ENCODE results near the gene MMP12.

The MMP12 gene

GRCh38 chr11:102891736-102892135 lies 17.0 kb upstream of the MMP12 start:
- H3K9me3 ChIP-seq (ENCODE audit: control insufficient read depth, insufficient read depth, low read length) = no peaks in the 10 kb centered on the region
- no peaks in the 10 kb centered on the region for H3F3A ChIP-seq (ENCODE audit: control insufficient read depth, insufficient read depth)
- no peak for TF ChIP-seq EZH2phosphoT487 (IDR thresholded peaks at IDR 0.05; ENCODE audit: borderline replicate concordance, low read length)
- TF ChIP-seq, protein P1, sequence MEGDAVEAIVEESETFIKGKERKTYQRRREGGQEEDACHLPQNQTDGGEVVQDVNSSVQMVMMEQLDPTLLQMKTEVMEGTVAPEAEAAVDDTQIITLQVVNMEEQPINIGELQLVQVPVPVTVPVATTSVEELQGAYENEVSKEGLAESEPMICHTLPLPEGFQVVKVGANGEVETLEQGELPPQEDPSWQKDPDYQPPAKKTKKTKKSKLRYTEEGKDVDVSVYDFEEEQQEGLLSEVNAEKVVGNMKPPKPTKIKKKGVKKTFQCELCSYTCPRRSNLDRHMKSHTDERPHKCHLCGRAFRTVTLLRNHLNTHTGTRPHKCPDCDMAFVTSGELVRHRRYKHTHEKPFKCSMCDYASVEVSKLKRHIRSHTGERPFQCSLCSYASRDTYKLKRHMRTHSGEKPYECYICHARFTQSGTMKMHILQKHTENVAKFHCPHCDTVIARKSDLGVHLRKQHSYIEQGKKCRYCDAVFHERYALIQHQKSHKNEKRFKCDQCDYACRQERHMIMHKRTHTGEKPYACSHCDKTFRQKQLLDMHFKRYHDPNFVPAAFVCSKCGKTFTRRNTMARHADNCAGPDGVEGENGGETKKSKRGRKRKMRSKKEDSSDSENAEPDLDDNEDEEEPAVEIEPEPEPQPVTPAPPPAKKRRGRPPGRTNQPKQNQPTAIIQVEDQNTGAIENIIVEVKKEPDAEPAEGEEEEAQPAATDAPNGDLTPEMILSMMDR (IDR thresholded peaks at IDR 0.05; ENCODE audit: low read depth, low read length, poor library complexity, severe bottlenecking) = no peak
- H3K36me3 ChIP-seq (ENCODE audit: control insufficient read depth, low read length) = no peaks in the 10 kb centered on the region
- no peak overlapping the region for H3K4me2 ChIP-seq (ENCODE audit: low read length)
- no peaks in the 10 kb centered on the region for H3K27me3 ChIP-seq (ENCODE audit: control insufficient read depth, low read length)
- H3K9me2 ChIP-seq (replicated peaks; ENCODE audit: control insufficient read depth, low read length) = no peaks in the 10 kb centered on the region
- no peaks in the 10 kb centered on the region for H3K4me1 ChIP-seq (ENCODE audit: control insufficient read depth, low read length)
- H3K4me3 ChIP-seq (ENCODE audit: low read length) = no peak overlapping the region
- no peaks in the 10 kb centered on the region for H4K20me1 ChIP-seq (ENCODE audit: control insufficient read depth, insufficient read depth, low read depth, low read length)
- H3K27ac ChIP-seq (ENCODE audit: low read depth, low read length) = no peak overlapping the region
- no peaks in the 10 kb centered on the region for H3K79me2 ChIP-seq (ENCODE audit: control insufficient read depth, low read length)

DNA sequence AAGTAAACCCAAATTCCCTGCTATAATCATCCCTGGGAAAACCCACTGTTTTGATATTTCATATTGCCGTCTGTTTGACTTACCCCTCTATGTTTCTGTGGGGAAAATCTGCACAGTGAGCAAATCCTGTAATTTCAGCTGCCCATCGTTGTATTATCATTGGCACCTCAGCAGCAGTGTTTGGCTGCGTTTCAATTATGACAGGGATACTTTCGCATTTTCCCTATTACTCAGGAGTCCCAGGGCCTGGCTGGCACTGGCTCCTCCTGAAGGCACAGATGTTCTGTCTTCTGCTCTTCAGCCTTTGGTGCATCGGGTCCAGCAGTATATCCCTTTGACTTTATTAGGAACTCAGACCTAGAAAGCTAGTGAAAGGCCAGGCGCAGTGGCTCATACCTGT lies 12.2 kb upstream of the MMP12 start:
- Histone ChIP-seq H3K27ac (ENCODE audit: low read depth, low read length) (no peak overlapping the region), H3K4me2 (ENCODE audit: low read length) (no peak overlapping the region), H3K4me1 (ENCODE audit: control insufficient read depth, low read length) (no peaks in the 10 kb centered on the region), H3K9me2 (replicated peaks; ENCODE audit: control insufficient read depth, low read length) (no peaks in the 10 kb centered on the region), H3K36me3 (ENCODE audit: control insufficient read depth, low read length) (no peaks in the 10 kb centered on the region), H3K27me3 (ENCODE audit: control insufficient read depth, low read length) (no peaks in the 10 kb centered on the region), H4K20me1 (ENCODE audit: control insufficient read depth, insufficient read depth, low read depth, low read length) (no peaks in the 10 kb centered on the region), H3K79me2 (ENCODE audit: control insufficient read depth, low read length) (no peaks in the 10 kb centered on the region), H3K9me3 (ENCODE audit: control insufficient read depth, insufficient read depth, low read length) (no peaks in the 10 kb centered on the region), H3K4me3 (ENCODE audit: low read length) (no peak overlapping the region), H3F3A (ENCODE audit: control insufficient read depth, insufficient read depth) (no peaks in the 10 kb centered on the region)
- TF ChIP-seq, protein P1 (IDR thresholded peaks at IDR 0.05; ENCODE audit: low read depth, low read length, poor library complexity, severe bottlenecking) = no peak
- no peak for TF ChIP-seq EZH2phosphoT487 (IDR thresholded peaks at IDR 0.05; ENCODE audit: borderline replicate concordance, low read length)

- no peaks in the 10 kb centered on the region for H3K36me3 ChIP-seq (ENCODE audit: control insufficient read depth, low read length)
- no peak overlapping the region for H3K4me2 ChIP-seq (ENCODE audit: low read length)
- no peak overlapping the region for H3K4me3 ChIP-seq (ENCODE audit: low read length)
- no peak for TF ChIP-seq EZH2phosphoT487 (IDR thresholded peaks at IDR 0.05; ENCODE audit: borderline replicate concordance, low read length)
- TF ChIP-seq, protein P1 (IDR thresholded peaks at IDR 0.05; ENCODE audit: low read depth, low read length, poor library complexity, severe bottlenecking) = no peak
- H3K27ac ChIP-seq (ENCODE audit: low read depth, low read length) = no peak overlapping the region
- no peaks in the 10 kb centered on the region for H3K4me1 ChIP-seq (ENCODE audit: control insufficient read depth, low read length)
- H3F3A ChIP-seq (ENCODE audit: control insufficient read depth, insufficient read depth) = no peaks in the 10 kb centered on the region
- no peaks in the 10 kb centered on the region for H3K27me3 ChIP-seq (ENCODE audit: control insufficient read depth, low read length)
- no peaks in the 10 kb centered on the region for H4K20me1 ChIP-seq (ENCODE audit: control insufficient read depth, insufficient read depth, low read depth, low read length)
- H3K9me3 ChIP-seq (ENCODE audit: control insufficient read depth, insufficient read depth, low read length) = no peaks in the 10 kb centered on the region
- H3K9me2 ChIP-seq (replicated peaks; ENCODE audit: control insufficient read depth, low read length) = no peaks in the 10 kb centered on the region
- no peaks in the 10 kb centered on the region for H3K79me2 ChIP-seq (ENCODE audit: control insufficient read depth, low read length)
These were observed 8.4 kb upstream of the MMP12 start for GRCh38 chr11:102883141-102883540.

All from DOHH2 (cell line).